ENCODE results near the gene CST2. TPM values are rescaled to one million over a fixed set of nuclear protein-coding genes. Genes with fewer than 3 reads are reported as not detected.
"Not testable (repeated sequence)": the region's sequence is repeated elsewhere in the genome, so short reads cannot be mapped to it uniquely, and the experiment has no call there.

Gene CST2
- total RNA-seq, 1 experiment from 2014 or later = not detected

DNA sequence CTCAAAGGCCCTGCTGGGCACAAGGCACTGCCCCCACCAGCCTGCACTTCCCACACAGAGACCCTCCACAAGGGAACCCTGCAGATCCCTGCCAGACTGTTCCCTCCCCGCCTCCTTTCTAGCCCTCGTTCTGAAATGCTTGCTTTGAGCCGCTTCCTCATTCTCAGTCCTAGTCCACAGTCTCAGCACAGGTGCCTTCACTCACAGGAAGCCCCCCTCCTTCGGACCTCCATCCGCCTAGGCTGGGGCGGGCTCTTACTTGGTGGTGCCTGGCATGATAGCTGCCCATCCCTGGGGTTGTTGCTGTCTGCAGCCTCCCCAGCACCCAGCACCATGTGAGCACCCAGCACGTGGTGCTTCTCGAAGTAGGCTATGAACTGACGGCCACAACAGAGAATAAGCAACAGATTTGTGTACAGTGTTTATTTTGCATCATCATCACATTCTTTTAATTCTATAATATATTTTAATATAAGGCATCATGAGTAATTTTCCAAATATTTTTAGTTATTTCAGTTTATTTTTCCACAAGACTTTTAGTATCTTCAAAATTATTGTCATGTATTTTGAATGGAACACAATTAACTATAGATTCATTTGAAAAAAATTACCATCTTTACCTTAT is 40.7 kb upstream of the CST2 start:
- H3K23ac ChIP-seq (ENCODE audit: insufficient read length, low read depth, low read length) = no peak overlapping the region
- H2BK120ac ChIP-seq (ENCODE audit: low read depth, low read length, poor library complexity, severe bottlenecking) = no peak overlapping the region
- no peak for TF ChIP-seq CTCF (conservative IDR thresholded peaks at IDR 0.05)
- H3K4ac ChIP-seq (ENCODE audit: low read depth, low read length) = no peak overlapping the region
- H4K20me1 ChIP-seq (ENCODE audit: control insufficient read depth, insufficient read depth, insufficient read length) = no peaks in the 10 kb centered on the region
- peak overlapping the region; percentile 85; the same call in 1 of the 2 replicates for H3K14ac ChIP-seq (ENCODE audit: insufficient read depth, low read length)
- H3K27ac ChIP-seq (ENCODE audit: insufficient read length, low read depth, low read length) = no peak overlapping the region
- no peak overlapping the region for H4K5ac ChIP-seq (ENCODE audit: insufficient read length, low read depth, low read length)
- H3T11ph ChIP-seq (ENCODE audit: low read length) = no peak overlapping the region
- no CpG with 5 or more reads among the region's 9 CpGs for WGBS (ENCODE audit: extremely low coverage, insufficient read length, low lambda C conversion rate)
- H3K79me1 ChIP-seq (ENCODE audit: insufficient read depth, low read depth, low read length, poor library complexity, severe bottlenecking) = no peaks in the 10 kb centered on the region
- H3K27me3 ChIP-seq (ENCODE audit: insufficient read depth, low read length) = no peaks in the 10 kb centered on the region
- no peak overlapping the region for H3K56ac ChIP-seq (ENCODE audit: insufficient read length, low read depth, low read length)
- H3K4me1 ChIP-seq (ENCODE audit: insufficient read depth, low read length) = peaks cover 21% of the 10 kb centered on the region; the same call in 1 of the 2 replicates
- H2BK15ac ChIP-seq (ENCODE audit: low read depth, low read length) = no peak overlapping the region
- H4K91ac ChIP-seq (ENCODE audit: insufficient read length, low read depth, low read length) = no peak overlapping the region
- Mint-ChIP-seq H3K4me1 (peaks cover 56 to 60% of the 10 kb centered on the region in 2 experiments), H3K27me3 (ENCODE audit: low read depth) (peaks cover 2% of the 10 kb centered on the region), H3K4me3 (no peak overlapping the region), H3K27ac (peak overlapping the region; percentile 28 to 52 (median 52); a peak in 3 of 7 replicates), H3K9me3 (peaks cover 8 to 12% of the 10 kb centered on the region in 2 experiments; a peak in 3 of 5 replicates), H3K36me3 (ENCODE audit: insufficient read depth in 1 of 3, low read depth in 3 of 3) (peaks cover 0 to 4% (median 0%) of the 10 kb centered on the region in 3 experiments; a peak in 2 of 7 replicates)
- H3K79me2 ChIP-seq (ENCODE audit: insufficient read depth, low read length) = no peaks in the 10 kb centered on the region
- H3K4me2 ChIP-seq (ENCODE audit: insufficient read depth, insufficient read length, low read length) = no peak overlapping the region
- no peak overlapping the region for H2BK5ac ChIP-seq (ENCODE audit: insufficient read length, low read length)
- peak overlapping the region; percentile 21 for H2BK12ac ChIP-seq (ENCODE audit: insufficient read length, low read depth, low read length)
- no peak overlapping the region for H2BK20ac ChIP-seq (ENCODE audit: low read depth, low read length, poor library complexity, severe bottlenecking)
- no peak overlapping the region for H3K18ac ChIP-seq (ENCODE audit: insufficient read length, low read depth, low read length)
- H2AK5ac ChIP-seq (ENCODE audit: insufficient read length, low read length) = no peak overlapping the region
- no peak overlapping the region for H3K9ac ChIP-seq (ENCODE audit: extremely low read depth, insufficient read length, low read length)
- H3K9me3 ChIP-seq (ENCODE audit: control insufficient read depth, low read depth, low read length) = no peaks in the 10 kb centered on the region
- no peak overlapping the region for H4K8ac ChIP-seq (replicated peaks; ENCODE audit: insufficient read length, low read depth, low read length)
- H3K23me2 ChIP-seq (ENCODE audit: insufficient read length, low read depth, low read length, poor library complexity, severe bottlenecking) = no peaks in the 10 kb centered on the region
- peak; percentile 61 for DNase-seq
- no peak overlapping the region for H2AFZ ChIP-seq (ENCODE audit: low read length)

DNA sequence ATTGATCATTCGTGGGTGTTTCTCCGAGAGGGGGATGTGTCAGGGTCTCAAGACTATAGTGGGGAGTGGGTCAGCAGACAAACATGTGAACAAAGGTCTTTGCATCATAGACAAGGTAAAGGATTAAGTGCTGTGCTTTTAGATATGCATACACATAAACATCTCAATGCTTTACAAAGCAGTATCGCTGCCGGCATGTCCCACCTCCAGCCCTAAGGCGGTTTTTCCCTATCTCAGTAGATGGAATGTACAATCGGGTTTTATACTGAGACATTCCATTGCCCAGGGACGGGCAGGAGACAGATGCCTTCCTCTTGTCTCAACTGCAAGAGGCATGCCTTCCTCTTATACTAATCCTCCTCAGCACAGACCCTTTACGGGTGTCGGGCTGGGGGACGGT is 34.2 kb upstream of the CST2 start:
- not testable (repeated sequence) for H3K36me3 Mint-ChIP-seq (ENCODE audit: insufficient read depth in 1 of 3, low read depth in 3 of 3); H3K14ac ChIP-seq (ENCODE audit: insufficient read depth, low read length); H3T11ph ChIP-seq (ENCODE audit: low read length); H2BK15ac ChIP-seq (ENCODE audit: low read depth, low read length); H3K4ac ChIP-seq (ENCODE audit: low read depth, low read length); H4K20me1 ChIP-seq (ENCODE audit: control insufficient read depth, insufficient read depth, insufficient read length); H3K79me1 ChIP-seq (ENCODE audit: insufficient read depth, low read depth, low read length, poor library complexity, severe bottlenecking); H2BK12ac ChIP-seq (ENCODE audit: insufficient read length, low read depth, low read length); H3K18ac ChIP-seq (ENCODE audit: insufficient read length, low read depth, low read length); H3K27ac Mint-ChIP-seq; H4K5ac ChIP-seq (ENCODE audit: insufficient read length, low read depth, low read length); H3K27me3 Mint-ChIP-seq (ENCODE audit: low read depth); H3K4me2 ChIP-seq (ENCODE audit: insufficient read depth, insufficient read length, low read length); H2BK5ac ChIP-seq (ENCODE audit: insufficient read length, low read length); H2BK20ac ChIP-seq (ENCODE audit: low read depth, low read length, poor library complexity, severe bottlenecking); H3K9ac ChIP-seq (ENCODE audit: extremely low read depth, insufficient read length, low read length); H3K23ac ChIP-seq (ENCODE audit: insufficient read length, low read depth, low read length); H3K56ac ChIP-seq (ENCODE audit: insufficient read length, low read depth, low read length); H4K91ac ChIP-seq (ENCODE audit: insufficient read length, low read depth, low read length); H3K9me3 ChIP-seq (ENCODE audit: control insufficient read depth, low read depth, low read length); H4K8ac ChIP-seq (replicated peaks; ENCODE audit: insufficient read length, low read depth, low read length); H3K27ac ChIP-seq (ENCODE audit: insufficient read length, low read depth, low read length); H2AK5ac ChIP-seq (ENCODE audit: insufficient read length, low read length); H3K27me3 ChIP-seq (ENCODE audit: insufficient read depth, low read length); H3K4me3 Mint-ChIP-seq; H2AFZ ChIP-seq (ENCODE audit: low read length); H2BK120ac ChIP-seq (ENCODE audit: low read depth, low read length, poor library complexity, severe bottlenecking); H3K79me2 ChIP-seq (ENCODE audit: insufficient read depth, low read length); DNase-seq; H3K23me2 ChIP-seq (ENCODE audit: insufficient read length, low read depth, low read length, poor library complexity, severe bottlenecking); H3K4me1 ChIP-seq (ENCODE audit: insufficient read depth, low read length)
- Mint-ChIP-seq H3K9me3 (peaks cover 8 to 12% of the 10 kb centered on the region in 2 experiments; a peak in 3 of 5 replicates), H3K4me1 (peaks cover 30 to 32% of the 10 kb centered on the region in 2 experiments)
- WGBS (ENCODE audit: extremely low coverage, insufficient read length, low lambda C conversion rate) = no CpG with 5 or more reads among the region's 10 CpGs
